ENCODE results near the gene ADRM1. TPM values are rescaled to one million over a fixed set of nuclear protein-coding genes. Genes with fewer than 3 reads are reported as not detected.

The ADRM1 gene
- total RNA-seq, 1 donor from 2014 or later: 144 TPM

DNA sequence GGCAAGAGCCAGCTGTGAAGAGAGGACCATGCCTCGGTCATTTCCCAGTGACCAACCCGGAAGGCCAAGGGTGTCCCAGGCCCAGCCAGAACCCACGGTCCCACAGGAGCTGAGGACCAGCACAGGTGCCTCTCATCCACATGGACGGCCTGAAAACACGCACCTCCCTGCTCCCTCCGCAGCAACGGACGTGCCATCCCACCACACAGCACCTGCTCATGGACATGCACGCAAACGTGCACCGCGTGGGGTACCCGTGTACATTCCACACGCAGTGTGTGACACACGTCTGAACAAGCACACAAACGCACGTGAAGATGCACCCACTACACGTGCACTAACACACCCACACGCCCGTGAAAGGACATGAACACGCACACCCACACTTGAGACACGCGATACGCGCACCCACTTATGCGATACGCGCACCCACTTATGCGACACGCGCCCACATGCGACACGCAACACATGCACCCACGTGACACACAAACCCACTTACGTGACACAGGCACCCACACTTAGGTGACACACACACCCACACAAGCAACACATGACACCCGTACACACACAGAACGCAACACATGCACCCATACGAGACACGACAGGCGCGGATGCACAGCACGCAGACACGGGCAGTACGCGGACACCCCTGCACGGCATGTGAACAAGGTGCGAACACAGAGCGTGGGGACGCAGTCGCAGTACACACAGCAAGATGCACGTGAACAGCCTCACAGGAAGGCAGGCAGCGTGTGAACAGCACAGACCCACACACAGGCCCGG lies 34.2 kb downstream of the ADRM1 start:
- DNase-seq (ENCODE audit: low read depth): no peak

DNA sequence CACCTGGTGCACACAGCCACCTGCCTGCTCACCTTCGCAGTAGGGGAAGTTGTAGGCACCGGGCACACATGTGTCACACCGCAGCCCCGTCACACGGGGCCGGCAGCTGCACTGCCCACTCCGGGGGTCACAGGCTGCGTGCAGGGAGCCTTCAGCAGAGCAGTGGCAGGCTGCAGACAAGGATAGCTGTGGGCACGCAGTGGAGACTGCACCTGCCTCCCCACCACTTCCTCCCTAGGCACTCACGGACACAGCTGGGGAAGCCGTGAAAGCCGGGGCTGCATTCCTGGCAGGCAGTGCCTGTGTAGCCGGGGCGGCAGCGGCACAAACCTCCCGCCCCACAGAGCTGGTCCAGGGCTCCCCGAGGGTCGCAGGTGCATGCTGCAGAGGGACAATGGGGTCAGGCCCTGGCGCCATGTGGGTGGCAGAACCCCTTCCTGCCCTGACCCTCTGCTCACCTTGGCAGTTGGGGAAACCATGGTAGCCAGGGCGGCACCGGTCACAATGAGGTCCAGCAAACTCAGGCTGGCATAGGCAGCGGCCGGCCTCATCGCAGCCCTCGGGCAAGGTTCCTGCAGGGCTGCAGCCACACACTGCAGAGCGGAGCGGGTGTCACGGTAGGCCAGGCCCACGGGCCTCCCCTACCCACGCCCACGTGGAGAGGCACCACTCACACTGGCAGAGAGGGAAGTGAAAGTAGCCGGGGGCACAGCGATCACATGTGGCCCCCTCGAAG lies 34.9 kb downstream of the ADRM1 start:
- DNase-seq (ENCODE audit: low read depth): peak; percentile 43

DNA sequence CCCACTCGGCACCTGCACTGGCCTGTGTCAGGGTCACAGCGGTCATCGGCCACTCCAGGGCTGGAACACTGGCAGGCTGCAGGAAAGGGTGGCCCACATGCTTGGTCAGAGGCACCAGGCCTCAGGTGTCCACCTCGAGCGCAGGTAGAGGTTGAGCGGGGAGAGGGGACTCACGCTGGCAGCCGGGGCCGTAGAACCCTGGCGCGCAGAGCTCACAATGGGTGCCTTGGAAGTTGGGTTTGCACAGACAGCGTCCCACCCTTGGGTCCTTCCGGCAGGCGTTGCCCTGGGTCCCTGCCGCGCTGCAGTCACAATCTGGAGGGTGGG lies 35.5 kb downstream of the ADRM1 start:
- no peak for DNase-seq (ENCODE audit: low read depth)

DNA sequence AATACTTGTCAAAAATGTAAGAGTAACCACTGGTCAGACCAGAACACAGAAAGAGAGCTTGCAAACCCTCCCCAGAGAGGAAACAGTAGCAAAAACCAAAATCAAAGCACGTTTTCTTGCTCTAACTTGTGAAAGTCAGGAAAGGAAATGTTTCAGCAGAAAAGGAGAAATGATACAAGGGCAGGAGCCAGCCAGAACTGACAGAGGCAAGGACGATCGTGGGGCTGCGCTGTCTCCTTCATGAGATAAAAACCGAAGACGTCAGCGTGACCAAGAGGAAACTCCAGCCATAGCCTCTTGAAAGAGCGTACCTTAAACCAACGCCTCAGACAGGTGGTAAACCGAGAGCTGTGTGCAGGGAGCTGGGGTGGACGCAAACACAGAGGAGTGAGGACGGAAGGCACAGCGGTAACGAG lies 36.9 kb downstream of the ADRM1 start:
- DNase-seq (ENCODE audit: low read depth): no peak

DNA sequence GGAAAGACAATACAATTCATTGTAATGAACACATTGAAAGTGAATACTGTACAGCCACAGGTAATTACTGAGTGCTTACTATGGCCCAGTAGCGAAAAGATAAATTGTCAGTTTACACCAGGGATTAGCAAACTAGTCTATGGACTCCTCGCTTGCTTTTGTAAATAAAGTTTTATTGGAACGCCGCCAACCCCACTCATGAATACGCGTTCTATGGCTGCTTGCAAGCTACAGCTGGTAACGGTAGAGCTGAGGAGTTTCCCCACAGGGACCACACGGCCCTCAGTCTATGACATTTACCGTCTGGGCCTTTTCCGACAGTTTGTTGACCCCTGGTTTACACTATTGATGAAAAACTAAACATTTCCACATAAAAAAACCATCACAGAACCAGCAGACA lies 40.1 kb downstream of the ADRM1 start:
- no peak for DNase-seq (ENCODE audit: low read depth)

DNA sequence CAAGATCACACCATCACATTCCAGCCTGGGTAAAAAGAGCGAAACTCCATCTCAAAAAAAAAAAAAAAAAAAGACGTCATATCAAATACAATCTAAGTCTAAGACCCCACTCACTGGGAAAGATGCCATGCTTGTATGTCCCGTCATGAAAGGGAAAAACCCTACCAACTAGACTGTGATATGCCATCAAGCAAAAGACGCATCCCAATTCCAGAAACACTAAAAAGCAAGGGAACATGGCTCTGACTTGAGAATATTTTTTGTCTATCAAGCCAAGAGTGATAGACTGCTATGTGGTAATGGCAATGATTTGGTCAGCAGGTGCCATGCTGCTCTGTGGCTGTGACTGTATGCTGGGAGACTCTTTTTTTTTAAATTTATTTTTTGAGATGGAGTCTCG lies 41.3 kb downstream of the ADRM1 start:
- DNase-seq (ENCODE audit: low read depth): no peak

DNA sequence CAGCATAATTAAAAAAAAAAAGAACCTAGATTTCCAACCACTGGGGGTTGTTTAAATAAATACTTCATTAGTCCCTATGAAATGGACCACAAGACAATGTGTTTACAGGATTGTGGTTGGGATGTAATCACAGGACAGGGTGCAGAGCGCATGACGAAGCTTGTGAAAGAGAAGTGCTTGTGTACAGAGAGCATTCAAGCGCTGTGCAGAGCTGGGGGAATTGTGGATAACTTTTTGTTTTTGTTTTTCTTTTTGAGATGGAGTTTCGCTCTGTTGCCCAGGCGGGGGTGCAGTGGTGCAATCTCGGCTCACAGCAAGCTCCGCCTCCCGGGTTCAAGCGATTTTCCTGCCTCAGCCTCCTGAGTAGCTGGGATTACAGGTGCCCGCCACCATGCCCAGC lies 42.0 kb downstream of the ADRM1 start:
- no peak for DNase-seq (ENCODE audit: low read depth)

DNA sequence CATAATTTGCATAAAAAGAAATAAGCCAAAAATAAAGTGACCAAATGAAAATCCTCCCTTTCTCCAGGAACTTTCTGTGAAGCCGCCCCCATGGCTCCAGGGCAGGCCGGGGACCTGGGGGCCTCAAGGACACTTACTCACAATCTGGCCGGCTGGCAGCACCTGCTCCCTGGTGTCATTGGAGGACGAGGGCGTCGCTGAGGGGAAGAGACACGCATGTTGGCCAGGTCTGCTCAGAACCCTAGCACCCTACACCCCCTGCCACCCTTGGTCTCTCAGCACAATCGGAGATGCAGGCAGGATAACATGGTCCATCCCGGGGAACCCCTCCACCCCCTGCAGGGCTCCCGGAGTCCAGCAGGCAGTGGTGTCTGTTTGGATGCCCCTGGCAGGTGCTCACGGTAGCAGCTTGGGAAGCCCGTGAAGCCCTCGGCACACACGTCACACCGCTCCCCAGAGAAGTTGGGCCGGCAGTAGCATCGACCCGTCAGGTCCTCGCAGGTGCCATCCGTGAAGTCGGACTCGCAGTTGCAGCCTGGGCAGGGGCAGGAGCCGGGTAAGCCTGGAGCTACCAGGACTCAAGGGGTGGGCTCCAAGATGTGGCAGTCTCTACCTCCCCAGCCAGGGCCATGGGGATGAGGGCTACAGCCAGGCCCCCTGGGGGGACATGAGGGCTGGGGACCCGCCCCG lies 43.0 kb downstream of the ADRM1 start:
- no peak for DNase-seq (ENCODE audit: low read depth)

DNA sequence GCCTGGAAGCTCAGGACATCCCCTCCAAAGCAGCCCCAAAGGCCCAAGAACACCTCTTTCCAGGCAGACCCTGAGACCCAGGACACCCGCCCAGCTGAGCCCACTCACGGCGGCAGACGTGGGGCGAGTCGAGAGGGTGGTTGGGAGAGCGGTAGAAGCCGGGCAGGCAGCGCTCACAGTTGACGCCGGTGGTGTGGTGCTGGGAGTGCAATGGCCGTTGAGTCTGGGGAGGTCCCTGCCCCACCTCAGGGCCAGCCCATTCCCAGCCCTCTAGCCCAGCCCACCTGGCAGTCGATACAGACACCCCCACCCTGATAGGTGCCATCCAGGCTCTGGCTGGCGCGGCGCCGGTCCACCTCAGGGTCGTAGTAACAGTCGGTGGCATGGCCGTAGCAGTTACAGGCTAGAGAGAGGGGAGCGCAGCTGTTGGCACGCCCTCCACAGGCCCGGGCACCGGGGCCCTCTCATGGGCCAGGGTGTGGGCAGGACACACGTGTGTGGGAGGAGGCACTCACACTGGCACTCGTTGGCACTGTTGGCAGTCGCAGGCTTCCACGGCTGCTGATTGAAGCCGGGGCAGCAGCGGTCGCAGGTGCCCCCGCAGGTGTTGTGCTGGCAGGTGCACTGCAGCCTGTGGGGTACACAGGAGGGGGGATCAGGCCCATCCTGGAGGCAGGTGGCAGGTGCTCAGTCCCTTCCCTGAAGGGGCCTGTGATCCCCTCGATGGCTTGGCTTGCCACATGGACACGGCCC lies 43.8 kb downstream of the ADRM1 start:
- DNase-seq (ENCODE audit: low read depth): no peak

DNA sequence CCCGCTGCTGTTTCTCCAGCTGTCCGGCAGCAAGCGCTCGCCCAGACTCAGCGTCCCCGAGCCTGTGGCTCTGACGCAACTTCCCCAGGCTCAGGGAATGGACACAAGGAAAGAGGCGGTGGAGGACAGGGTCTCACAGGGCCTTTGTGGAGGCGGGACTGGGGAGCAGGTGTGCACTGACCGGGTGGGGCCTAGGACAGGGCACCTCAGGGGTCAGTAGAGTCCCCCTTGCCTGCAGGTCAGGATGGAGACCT lies 44.3 kb downstream of the ADRM1 start:
- DNase-seq (ENCODE audit: low read depth): no peak

DNA sequence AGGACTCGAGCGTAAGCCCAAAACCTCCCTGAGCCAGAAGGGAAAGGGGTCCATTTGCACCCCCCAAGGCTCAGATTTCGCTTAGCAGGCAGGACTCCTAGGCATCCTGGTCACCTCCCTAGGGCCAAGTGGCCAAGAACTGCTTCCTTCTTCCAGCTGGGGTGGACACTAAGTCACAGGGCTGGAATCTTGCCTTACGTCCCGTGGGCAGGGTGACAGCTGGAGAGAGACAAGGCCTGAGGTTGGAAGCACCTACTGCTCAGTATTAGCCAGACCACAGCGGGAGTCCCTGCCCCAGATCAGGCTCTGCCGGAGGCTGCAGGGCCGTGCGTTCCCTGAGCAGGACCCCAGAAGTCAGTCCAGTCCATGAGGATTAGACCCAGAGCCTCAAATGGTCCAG lies 44.6 kb downstream of the ADRM1 start:
- DNase-seq (ENCODE audit: low read depth): peak; percentile 92

DNA sequence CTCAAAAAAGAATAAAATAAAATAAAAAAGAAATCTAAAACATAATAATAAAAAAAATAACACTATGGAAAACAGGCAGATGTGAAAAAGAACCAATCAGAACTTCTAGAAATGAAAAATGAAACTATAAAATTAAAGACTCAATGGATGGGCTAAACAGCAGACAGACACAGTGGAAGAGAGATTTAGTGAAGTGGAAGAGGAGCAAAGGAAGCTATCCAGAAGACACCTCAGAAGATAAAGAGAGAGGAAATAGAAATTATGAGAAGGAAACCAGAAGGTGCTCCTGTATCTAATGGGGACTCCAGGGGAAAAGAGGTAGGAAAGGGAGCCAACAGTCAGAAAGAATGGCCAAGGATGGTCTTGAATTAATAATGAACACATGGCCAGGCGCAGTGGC lies 45.8 kb downstream of the ADRM1 start:
- DNase-seq (ENCODE audit: low read depth): no peak

DNA sequence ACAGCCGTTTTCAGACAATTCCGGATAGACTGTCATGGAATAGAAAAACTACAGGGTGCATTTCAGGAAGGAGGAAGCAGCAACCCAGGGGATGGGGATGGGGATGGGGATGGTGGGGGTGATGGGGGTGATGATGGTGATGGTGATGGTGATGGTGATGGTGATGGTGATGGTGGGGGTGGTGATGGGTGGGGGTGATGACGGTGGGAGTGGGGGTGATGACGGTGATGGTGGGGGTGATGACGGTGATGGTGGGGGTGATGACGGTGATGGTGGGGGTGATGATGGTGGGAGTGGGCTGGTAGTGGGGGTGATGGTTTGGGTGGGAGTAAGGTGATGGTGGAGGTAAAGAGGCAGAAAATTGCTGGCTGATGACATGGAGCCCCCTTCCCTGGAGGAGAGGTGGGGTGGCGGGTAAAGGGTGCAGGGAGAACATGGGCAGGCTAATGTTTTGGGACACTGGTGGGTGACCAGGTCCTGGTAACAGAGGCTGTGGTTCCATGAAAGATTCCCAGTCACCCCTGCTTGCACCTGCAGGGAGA lies 46.8 kb downstream of the ADRM1 start:
- no peak for DNase-seq (ENCODE audit: low read depth)

DNA sequence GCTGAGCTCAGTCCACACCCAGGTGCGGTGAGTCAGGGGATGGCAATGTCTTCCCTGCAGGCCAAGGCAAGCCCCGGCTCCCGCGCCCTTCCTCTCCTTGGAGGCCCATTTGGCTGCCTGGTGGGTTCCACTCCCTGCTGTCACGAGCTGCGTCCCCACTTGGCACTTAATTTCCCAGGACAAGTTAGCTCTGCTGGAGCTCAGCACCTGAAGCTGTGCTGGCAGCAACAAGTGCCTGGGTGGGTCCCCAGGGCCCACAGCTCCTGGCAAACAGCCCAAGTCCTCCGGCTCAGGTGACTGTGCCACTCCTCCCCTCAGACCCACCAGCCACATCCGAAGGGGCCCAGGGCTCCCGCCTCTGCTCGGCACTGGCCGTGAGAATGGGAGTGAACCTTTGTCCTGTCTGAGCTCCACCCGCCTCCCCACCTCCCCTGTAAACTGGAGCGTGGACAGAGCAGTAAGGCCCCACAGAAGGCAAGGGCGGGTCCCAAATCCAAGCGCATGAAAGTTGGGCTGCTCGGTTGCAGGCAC lies 47.4 kb downstream of the ADRM1 start:
- peak; percentile 10 for DNase-seq (ENCODE audit: low read depth)

DNA sequence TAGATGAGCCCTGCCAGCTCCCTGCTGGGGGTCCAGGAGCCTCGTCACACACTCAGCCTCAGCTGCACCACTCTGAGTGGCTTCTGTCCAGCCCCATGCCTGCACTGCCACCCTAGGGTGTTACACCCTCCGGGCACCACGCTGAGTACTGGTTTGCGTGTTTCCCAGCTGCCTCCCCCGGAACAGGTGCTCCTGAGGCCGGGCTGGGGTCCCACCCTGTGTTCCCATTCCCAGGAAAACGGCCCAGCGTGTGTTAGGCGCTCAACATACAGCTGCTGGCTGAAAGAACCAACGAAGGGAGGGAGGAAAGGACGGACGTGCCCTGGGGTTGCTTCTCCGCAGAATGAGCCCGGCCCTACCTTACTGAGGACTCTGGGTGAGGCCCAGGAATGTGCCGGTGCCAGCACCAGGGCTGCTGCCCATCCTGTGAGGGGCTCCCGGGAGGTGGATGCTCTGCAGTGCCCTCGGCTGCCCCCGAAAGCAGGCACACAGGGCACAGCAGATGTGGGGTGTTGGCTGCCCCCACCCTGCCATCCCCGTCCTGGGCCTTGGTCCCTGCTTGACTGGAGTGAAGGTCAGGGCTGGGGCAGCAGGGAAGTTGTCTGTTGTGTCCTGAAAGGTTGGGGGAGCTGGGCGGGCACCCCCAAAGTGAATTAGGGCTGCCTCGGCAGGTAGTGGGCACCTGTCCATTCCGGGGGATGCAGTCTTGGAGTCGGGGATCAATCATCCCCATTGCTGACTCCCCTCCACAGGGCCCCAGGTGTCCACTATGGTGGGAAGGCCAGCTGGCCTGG lies 48.0 kb downstream of the ADRM1 start:
- DNase-seq (ENCODE audit: low read depth): no peak

DNA sequence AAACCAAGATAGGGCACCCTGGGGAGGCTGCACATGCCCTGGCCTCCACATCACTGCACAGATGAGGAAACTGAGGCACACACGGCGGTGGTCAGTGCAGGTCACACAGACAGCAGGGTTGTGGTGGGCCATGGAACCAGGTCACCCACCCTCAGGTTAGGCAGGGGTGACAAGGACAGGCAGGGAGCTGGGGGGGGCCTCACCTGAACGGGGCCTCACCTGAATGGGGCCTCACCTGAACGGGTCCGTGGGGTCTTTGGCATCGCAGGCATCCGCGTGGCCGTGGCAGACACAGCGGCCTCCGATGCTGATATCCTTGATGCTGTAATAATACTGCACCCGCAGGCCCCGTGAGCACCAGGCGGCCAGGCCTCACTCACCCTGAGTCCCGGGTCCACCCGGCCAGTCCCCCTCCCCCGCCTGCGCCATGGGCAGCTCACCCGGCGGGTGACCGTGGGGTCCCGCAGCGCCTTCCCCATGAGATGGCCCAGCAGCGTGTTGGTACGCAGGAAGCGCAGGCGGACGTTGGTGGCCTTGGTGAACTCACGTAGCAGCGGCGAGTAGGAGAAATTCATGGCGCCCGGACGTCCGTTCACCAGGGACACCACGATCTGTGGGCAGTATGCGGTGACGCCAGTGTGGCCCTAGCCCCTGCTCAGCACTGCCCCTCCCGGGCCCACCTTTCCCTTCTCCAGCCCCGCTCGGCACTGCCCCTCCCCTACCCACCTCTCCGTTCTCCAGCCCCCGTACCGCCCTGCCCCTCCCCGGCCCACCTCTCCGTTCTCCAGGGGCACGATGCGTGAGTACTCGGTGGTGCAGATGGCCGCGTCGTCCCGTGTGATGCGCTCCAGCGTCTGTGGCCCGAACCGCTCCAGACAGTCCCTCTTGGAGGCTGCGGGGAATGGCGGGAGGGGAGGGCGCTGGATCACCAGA lies 48.9 kb downstream of the ADRM1 start:
- DNase-seq (ENCODE audit: low read depth): no peak

DNA sequence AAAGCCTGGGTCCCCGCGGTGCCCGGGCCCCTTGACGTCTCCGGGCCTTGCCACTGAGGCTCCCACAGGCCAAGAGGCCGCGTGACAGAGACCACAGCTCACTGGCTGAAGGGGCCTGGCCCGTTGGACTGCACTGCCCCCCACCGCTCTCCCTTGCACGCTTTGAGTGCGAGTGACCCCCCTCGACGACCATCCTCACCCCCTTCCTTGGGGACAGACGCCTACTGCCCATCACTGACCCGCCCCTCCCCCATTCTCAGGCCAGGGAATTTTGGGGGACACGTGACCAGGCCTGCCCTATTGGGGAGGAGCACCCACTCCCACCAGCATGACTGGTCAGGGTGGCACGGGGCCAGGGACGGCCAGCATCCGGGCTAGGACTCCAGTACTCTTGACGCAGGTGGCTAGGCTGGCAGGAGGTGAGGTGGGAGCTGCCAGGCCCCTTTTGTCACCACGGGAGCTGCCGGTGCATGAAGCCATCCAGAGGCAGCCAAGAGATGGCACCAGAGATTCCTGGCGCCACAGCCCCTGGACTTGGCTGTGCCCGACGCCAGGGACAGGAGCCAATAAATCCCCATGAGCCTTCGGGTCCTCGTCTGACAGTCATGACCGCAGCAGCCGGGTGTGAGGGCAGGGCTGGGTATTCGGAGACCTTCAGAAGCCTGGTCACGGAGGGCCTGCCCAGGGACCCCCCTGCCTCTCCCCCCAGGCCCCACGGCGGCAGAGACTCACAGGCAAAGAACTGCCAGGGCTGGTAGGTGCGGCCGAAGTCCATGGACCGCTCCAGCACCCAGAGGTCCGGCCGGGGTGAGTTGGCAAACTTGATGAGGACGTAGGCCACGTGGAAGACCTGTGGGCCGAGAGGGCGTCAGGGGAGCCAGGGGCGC lies 49.8 kb downstream of the ADRM1 start:
- peak; percentile 64 for DNase-seq (ENCODE audit: low read depth)

DNA sequence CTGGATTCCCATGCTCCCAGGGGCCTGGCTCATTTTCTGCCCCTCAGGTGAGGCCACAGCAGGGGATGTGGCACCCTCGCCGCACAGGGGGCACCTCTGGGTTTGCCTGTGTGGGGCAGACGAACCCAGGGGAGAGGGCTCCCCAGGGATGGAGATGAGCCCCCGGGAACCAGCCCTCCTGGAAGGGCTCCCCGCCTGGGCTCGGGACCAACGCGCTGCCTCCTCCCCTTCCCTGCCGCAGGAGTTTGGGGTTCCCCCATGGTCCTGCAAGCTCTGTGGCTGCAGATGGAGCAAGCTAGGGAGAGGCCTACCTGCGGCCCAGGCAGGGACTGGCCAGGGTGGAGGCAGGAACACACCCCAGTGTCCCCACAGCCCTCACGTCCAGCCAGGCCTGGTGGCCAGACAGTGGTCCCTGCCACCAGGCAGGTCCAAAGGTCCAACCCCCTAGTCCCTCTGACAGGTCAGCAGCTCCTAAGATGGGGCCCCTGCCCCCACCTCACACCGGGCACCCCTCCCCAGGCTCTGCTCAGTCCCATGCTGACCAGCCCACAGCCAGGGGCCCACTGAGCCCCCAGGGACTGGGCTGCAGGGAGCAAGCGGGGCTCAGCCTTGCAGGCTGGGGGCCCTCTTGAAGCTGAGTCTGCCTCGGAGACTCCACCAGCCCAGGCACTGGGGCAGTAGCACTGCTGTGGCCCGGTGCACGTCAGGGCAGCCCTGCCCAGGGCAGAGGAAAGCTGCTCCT lies 50.7 kb downstream of the ADRM1 start:
- no peak for DNase-seq (ENCODE audit: low read depth)

Measured in myocyte (in vitro differentiated cells).